Liver (tissue), 3 donors: ENCODE results near the gene DARS1.

Source experiments
- ATF3 ChIP-seq: IDR thresholded peaks from 2 replicates; pipeline ENCODE4 v1.6.1; 2016; ENCODE audit warnings: antibody characterized with exemption
- CTCF ChIP-seq: fragments of 150-350 bp; IDR thresholded peaks from 2 replicates; pipeline ENCODE4 v1.5.1; 2017; ENCODE audit warnings: improper control_type of control experiment, low read depth, low read length; ENCODE audit not compliant: missing input control
- FOXA1 ChIP-seq: IDR thresholded peaks from 2 replicates; pipeline ENCODE4 v1.6.1; 2016; ENCODE audit warnings: antibody characterized with exemption
- GABPA ChIP-seq, 2 donors: IDR thresholded peaks in 1 of 2; conservative IDR thresholded peaks in 1 of 2; 2 replicates each; pipeline ENCODE4 v1.6.1; 2016; ENCODE audit warnings: antibody characterized with exemption in 2 of 2, mild to moderate bottlenecking in 1 of 2, moderate library complexity in 1 of 2
- JUND ChIP-seq, 2 donors: IDR thresholded peaks; 2 replicates each; pipeline ENCODE4 v1.6.1; 2016; ENCODE audit warnings: antibody characterized with exemption in 2 of 2
- MAX ChIP-seq: IDR thresholded peaks from 2 replicates; pipeline ENCODE4 v1.6.1; 2016; ENCODE audit warnings: antibody characterized with exemption
- RAD21 ChIP-seq, 2 donors: IDR thresholded peaks; 2 replicates each; pipeline ENCODE4 v1.6.1; 2016; ENCODE audit warnings: antibody characterized with exemption in 2 of 2, mild to moderate bottlenecking in 2 of 2
- REST ChIP-seq: IDR thresholded peaks from 2 replicates; pipeline ENCODE4 v1.6.1; 2016; ENCODE audit warnings: antibody characterized with exemption, mild to moderate bottlenecking
- TAF1 ChIP-seq: conservative IDR thresholded peaks from 2 replicates; pipeline ENCODE4 v1.6.1; 2016; ENCODE audit warnings: antibody characterized with exemption, mild to moderate bottlenecking
- YY1 ChIP-seq: IDR thresholded peaks from 2 replicates; pipeline ENCODE4 v1.6.1; 2016; ENCODE audit warnings: antibody characterized with exemption, mild to moderate bottlenecking
- ZBTB33 ChIP-seq: IDR thresholded peaks from 2 replicates; pipeline ENCODE4 v1.6.1; 2016; ENCODE audit warnings: antibody characterized with exemption
- donor health status: healthy.
- donor health status: healthy.

- no peak for TF ChIP-seq CTCF
- no peak for TF ChIP-seq FOXA1
- no peak for TF ChIP-seq REST
- no peak for TF ChIP-seq RAD21 (IDR thresholded peaks at IDR 0.05)
- TF ChIP-seq JUND (IDR thresholded peaks at IDR 0.05): no peak
- no peak for TF ChIP-seq GABPA (IDR thresholded peaks at IDR 0.05 in 1 of 2, conservative IDR thresholded peaks at IDR 0.05 in 1 of 2)
- TF ChIP-seq TAF1: no peak
- TF ChIP-seq YY1: no peak
- TF ChIP-seq ATF3: no peak
- no peak for TF ChIP-seq ZBTB33
- no peak for TF ChIP-seq MAX
Measured at GRCh38 chr2:135960656-135961551, 24.5 kb downstream of the DARS1 start.
